OCI-M2 (cell line): ENCODE results near the gene TNFRSF8.

Experiments used
- DNase-seq: peaks from one replicate; lab custom pipeline; 2025; ENCODE audit not compliant: unreplicated experiment; lab: John Stamatoyannopoulos, UW

The TNFRSF8 gene

DNA sequence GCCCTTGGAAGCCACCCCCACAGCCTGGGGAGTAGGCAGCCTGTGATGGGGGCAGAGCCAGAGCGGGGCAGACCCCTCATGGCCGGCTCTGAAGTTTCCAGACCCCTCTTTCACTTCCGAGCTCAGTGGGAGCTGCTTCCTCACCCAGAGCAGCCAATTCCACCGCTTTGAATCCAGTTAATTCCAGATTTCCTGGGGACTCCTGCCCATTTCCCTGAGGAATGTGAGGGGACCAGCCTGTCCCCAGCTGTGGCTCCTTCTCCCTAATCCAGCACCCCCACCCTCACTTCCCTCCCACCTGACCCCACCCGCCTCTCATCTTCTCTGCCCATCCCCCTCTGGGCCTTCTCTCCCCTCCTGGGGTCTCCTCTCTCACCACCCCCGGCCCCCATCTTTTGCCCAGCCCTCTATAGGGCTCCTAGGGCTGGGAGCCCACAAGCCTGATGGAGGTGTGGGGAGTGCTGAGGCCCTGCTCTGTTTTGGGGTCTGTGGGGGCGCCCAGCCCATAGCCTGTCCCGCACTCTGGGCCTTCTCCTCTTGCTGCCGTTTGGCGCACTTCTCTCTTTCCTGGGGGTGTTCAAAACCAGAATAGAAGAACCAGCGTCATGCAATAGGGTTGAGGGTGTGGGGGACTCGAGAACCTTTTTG, 77.5 kb downstream of the TNFRSF8 start:
- DNase-seq, result no peak

DNA sequence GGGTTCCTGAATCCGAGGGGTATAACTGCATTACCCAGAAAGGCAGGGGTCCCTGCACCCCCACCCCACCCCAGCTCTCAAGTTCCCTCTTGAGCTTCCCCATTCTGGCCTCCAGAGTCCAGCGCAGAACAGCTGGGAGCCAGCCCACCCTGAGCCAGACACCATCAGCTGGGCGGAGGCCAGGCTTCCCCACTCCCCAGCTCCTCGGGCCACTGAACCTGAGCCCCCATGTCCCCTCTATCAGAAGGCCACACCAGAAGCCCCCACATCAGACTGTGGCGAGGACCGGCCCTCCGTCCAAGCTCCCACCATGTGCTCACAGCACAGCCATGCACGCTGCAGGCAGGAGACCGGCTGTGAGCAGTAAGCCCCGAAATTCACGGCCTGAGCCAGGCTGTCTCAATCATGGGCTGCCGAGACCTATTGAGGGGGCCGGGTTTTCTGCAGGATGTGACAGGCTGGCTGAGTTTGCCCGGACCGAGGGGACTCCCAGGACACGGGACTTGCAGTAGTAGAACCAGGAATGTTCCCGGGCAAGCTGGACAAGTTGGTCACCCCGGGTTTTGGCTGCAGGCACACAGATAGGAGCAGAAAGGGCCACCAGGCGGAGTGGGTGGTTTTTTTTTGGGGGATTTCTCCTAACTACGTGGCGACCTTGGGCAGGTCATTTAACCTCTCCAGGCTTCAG, 78.2 kb downstream of the TNFRSF8 start:
- DNase-seq, result no peak

DNA sequence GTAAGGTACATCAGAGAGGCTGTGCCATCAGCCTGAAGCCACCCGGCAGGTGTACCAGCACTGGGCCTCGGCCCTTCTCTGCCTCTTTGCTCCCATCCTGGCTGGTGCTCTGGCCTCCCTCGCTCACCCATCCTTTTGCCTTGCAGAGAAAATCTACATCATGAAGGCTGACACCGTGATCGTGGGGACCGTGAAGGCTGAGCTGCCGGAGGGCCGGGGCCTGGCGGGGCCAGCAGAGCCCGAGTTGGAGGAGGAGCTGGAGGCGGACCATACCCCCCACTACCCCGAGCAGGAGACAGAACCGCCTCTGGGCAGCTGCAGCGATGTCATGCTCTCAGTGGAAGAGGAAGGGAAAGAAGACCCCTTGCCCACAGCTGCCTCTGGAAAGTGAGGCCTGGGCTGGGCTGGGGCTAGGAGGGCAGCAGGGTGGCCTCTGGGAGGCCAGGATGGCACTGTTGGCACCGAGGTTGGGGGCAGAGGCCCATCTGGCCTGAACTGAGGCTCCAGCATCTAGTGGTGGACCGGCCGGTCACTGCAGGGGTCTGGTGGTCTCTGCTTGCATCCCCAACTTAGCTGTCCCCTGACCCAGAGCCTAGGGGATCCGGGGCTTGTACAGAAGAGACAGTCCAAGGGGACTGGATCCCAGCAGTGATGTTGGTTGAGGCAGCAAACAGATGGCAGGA, 79.2 kb downstream of the TNFRSF8 start:
- no peak for DNase-seq

- DNase-seq, result no peak
Measured at GRCh38 chr1:12142891-12143630, 80.0 kb downstream of the TNFRSF8 start.

DNA sequence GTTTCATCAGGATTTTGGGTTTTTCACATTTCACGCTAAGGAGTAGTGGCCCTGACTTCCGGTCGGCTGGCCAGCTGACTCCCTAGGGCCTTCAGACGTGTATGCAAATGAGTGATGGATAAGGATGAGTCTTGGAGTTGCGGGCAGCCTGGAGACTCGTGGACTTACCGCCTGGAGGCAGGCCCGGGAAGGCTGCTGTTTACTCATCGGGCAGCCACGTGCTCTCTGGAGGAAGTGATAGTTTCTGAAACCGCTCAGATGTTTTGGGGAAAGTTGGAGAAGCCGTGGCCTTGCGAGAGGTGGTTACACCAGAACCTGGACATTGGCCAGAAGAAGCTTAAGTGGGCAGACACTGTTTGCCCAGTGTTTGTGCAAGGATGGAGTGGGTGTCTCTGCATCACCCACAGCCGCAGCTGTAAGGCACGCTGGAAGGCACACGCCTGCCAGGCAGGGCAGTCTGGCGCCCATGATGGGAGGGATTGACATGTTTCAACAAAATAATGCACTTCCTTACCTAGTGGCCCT, 80.6 kb downstream of the TNFRSF8 start:
- no peak for DNase-seq

DNA sequence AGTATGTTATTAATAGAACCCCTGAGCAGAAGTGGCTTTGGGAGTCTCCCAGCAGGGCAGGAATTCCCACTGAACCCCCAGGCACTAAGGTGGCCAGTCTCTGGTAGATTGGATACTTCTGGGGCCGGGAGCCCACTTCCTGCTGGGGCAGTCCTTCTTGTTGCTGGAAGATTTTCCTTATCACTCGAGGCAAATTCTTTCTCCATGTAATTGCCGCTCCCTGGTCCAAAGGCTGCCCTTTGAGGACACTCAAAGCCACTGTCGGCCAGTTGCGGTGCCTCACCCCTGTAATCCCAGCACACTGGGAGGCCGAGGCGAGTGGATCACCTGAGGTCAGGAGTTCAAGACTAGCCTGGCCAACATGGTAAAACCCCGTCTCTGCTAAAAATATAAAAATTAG, 81.1 kb downstream of the TNFRSF8 start:
- DNase-seq, result no peak

- DNase-seq, result no peak
Measured at GRCh38 chr1:12144969-12145368, 81.9 kb downstream of the TNFRSF8 start.

GRCh38 chr1:12145616-12146342, 82.7 kb downstream of the TNFRSF8 start:
- no peak for DNase-seq

GRCh38 chr1:12146343-12147112, 83.4 kb downstream of the TNFRSF8 start:
- no peak for DNase-seq

DNA sequence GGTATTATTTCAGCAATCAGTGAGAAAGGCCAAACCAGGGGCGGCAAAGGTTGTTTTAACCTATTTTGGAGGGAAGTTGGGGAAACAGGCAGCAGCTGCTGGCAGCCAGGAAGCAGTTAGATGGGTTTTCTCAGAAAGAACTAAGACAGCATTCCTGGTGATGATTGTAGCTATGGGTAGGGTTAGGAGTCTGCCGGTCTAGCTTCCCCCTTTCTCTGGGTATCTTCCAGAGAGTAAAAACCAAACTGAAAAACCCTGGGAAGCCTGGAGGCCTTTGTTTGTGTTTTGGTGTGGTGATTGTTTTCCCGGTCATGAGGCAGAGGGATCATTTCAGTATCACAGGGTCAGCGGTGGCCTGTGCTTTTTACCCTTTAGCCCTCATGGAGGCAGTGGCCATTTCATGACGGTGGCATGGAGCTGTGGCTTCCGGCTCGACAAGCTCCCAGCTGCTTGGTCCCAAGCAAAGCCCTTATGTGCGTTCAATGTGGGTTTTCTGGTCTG, 84.1 kb downstream of the TNFRSF8 start:
- DNase-seq, result no peak

GRCh38 chr1:12148160-12148957, 85.3 kb downstream of the TNFRSF8 start:
- no peak for DNase-seq

GRCh38 chr1:12148958-12149790, 86.1 kb downstream of the TNFRSF8 start:
- no peak for DNase-seq

DNA sequence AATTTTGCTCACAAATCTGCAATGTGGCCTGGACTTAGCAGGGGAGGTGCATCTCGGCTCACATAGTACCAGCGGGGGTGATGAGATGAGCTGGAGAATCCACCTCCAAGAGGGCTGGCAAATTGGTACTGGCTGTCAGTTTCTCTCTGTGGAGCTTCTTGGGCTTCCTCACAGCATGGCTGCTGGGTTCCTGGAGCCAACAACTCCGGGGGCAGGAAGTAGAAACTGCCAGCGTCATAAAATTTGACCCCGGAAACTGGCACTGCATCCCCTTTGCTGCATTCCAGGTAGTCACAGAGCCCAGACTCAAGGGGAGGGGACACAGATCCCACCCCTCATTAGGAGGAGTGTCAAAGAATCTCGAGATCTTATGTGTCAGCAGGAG, 86.7 kb downstream of the TNFRSF8 start:
- no peak for DNase-seq

GRCh38 chr1:12150456-12151200, 87.5 kb downstream of the TNFRSF8 start:
- no peak for DNase-seq

DNA sequence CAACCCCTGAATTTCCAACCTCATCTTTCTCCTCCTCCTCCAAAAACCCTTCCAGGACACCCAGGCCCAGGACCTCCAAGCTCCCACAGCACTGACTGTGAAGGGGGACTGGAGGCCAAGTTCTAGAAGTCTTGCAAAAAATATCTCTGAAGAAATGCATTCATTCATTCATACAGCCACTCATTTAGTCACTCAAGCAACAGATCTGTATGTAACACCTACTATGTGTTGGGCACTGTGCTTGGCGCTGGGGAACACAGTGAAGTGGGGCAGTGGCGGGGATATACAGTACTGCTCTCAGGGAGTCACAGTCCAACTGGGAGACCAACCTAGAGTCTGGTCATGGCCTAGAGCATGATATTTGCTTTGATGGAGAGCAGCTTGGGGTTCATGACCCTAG, 88.4 kb downstream of the TNFRSF8 start:
- DNase-seq, result no peak

DNA sequence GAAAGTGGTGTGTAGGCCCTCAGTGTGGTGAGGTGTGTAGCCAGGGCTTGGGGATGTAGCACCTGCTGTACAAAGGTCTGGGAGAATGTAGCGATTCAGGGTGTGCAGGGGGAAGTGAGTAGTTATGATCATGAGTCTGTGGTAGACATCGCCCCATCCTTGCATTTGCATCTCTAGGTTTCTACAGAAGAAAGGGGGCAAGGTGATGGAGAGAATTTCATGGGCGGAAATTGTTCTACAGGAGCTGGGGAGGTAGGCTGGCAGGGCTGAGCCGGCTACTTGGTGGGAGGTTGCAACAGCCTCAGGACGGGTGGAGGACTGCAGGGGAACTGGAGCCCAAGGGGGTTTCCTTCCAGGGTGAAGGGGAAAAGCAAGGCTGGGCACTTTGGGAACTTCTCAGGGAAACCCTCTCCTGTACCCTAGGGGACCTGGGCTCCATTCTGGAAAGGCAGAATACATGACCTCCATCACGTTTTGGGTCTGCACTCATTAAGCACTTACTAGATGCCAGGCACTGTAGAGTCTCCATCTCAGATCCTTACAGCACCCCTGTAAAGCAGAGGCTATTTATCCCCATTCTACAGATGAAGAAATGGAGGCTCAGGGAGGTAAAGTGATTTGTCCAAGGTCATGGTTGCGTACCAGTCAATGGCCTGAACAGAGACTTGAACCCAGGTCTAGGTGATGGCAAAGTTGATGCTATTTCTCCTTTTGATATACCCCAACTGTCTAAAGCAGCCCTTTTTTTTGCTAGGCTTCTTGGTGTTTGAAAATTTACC, 89.2 kb downstream of the TNFRSF8 start:
- DNase-seq, result no peak
